ENCODE results near the gene SLC39A3.

The SLC39A3 gene

DNA sequence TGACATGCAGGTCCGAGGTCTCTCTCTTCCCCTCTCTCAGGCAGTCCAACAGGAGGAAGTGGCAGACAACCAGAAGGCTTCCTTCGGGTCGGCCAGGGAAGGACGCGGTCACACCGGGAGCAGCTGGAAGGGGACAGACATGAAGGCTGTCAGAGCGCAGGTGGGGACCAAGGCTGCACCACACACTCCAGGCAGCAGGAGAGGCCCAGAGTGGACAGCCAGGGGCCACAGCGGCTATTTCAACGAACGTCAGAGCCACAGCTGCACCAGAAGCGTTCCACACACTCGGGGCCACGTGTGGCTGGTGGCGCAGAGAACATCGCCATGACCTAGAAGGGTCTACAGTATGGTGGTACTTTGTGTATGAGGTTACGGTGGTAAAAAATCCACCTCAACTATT lies 16.0 kb upstream of the SLC39A3 start:
- TF ChIP-seq, protein P1, sequence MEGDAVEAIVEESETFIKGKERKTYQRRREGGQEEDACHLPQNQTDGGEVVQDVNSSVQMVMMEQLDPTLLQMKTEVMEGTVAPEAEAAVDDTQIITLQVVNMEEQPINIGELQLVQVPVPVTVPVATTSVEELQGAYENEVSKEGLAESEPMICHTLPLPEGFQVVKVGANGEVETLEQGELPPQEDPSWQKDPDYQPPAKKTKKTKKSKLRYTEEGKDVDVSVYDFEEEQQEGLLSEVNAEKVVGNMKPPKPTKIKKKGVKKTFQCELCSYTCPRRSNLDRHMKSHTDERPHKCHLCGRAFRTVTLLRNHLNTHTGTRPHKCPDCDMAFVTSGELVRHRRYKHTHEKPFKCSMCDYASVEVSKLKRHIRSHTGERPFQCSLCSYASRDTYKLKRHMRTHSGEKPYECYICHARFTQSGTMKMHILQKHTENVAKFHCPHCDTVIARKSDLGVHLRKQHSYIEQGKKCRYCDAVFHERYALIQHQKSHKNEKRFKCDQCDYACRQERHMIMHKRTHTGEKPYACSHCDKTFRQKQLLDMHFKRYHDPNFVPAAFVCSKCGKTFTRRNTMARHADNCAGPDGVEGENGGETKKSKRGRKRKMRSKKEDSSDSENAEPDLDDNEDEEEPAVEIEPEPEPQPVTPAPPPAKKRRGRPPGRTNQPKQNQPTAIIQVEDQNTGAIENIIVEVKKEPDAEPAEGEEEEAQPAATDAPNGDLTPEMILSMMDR (IDR thresholded peaks at IDR 0.05; ENCODE audit: low read depth, low read length): no peak
- Histone ChIP-seq H3K9me3 (ENCODE audit: severe bottlenecking) (no peaks in the 10 kb centered on the region), H3K27me3 (ENCODE audit: insufficient read depth, low read depth, severe bottlenecking) (no peaks in the 10 kb centered on the region), H3K4me3 (ENCODE audit: low read depth, low read length) (no peak overlapping the region), H3K36me3 (peaks cover 69% of the 10 kb centered on the region), H3K27ac (no peak overlapping the region)
- DNase-seq: no peak

DNA sequence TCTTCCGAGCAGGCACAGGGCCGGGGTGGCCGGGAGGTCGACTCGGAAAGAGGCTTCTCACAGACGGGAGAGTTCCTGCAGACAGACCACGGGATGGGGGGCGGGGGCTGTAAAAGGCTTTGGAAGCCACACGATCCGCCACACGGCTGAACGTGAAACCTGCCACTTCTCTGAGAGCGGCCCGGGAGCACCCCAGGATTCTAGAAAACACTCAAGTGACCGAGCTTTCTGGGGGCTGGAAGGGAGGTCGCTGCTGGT lies 15.6 kb upstream of the SLC39A3 start:
- Histone ChIP-seq H3K4me3 (ENCODE audit: low read depth, low read length) (no peak overlapping the region), H3K27me3 (ENCODE audit: insufficient read depth, low read depth, severe bottlenecking) (no peaks in the 10 kb centered on the region), H3K9me3 (ENCODE audit: severe bottlenecking) (no peaks in the 10 kb centered on the region), H3K36me3 (peaks cover 65% of the 10 kb centered on the region), H3K27ac (no peak overlapping the region)
- TF ChIP-seq, protein P1 (IDR thresholded peaks at IDR 0.05; ENCODE audit: low read depth, low read length): no peak
- DNase-seq: no peak

DNA sequence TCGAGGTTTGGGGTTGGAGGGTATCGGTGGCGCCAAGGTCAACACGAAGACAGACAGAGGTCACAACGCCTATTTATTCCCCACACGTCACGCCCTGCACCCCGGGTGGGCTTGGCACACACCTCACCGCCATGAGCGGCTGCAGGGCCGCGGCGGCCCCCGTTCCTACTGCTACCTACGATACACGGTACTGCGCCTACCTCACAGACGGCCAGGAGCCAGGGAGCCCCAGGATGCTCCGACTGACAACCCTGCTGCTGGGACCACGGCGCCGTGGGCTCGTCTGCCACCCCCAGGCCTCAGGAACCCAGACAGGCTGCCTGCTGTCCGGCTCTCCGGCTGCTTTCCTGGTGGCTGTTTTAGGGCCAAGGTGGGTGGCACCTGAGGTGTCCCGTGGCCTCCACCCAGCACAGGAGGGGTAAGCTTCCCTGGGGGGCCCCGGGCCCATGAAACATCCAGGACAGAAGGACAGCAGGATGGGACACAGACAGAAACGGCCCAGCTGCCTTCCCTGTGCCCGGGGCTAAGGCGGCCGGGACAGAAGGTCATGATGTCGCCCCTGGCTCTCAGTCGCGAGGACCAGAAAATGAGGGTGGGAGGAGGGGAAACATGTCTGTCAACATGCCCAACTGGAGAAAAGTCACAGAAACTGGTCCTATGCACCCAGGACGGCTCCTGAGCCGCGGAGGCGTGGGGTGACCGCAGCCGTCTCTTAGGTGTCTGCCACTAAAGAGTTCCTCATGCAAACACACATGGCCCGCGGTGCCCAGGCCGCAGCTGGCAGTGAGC lies 15.0 kb upstream of the SLC39A3 start:
- no peak for DNase-seq
- no peaks in the 10 kb centered on the region for H3K27me3 ChIP-seq (ENCODE audit: insufficient read depth, low read depth, severe bottlenecking)
- H3K36me3 ChIP-seq: peaks cover 62% of the 10 kb centered on the region
- H3K27ac ChIP-seq: no peak overlapping the region
- TF ChIP-seq, protein P1 (IDR thresholded peaks at IDR 0.05; ENCODE audit: low read depth, low read length): no peak
- H3K4me3 ChIP-seq (ENCODE audit: low read depth, low read length): no peak overlapping the region
- no peaks in the 10 kb centered on the region for H3K9me3 ChIP-seq (ENCODE audit: severe bottlenecking)

DNA sequence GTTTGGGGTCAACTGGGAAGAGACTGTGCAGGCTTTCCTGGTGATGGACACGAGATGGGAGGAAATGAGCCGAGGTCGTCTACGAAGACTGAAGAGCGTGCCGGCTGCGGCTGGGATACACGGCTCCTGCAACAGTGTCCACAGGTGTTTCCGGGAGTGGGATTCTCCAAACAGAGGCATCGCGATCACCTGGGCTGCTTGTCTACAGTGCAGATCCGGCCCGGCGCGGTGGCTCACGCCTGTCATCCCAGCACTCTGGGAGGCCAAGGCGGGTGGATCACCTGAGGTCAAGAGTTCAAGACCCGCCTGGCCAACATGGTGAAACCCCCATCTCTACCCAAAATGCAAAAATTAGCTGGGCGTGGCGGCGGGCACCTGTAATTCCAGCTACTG lies 11.6 kb upstream of the SLC39A3 start:
- no peak overlapping the region for H3K27ac ChIP-seq
- no peaks in the 10 kb centered on the region for H3K9me3 ChIP-seq (ENCODE audit: severe bottlenecking)
- DNase-seq: no peak
- H3K36me3 ChIP-seq: peaks cover 32% of the 10 kb centered on the region
- H3K4me3 ChIP-seq (ENCODE audit: low read depth, low read length): no peak overlapping the region
- TF ChIP-seq, protein P1 (IDR thresholded peaks at IDR 0.05; ENCODE audit: low read depth, low read length): no peak
- H3K27me3 ChIP-seq (ENCODE audit: insufficient read depth, low read depth, severe bottlenecking): no peaks in the 10 kb centered on the region

DNA sequence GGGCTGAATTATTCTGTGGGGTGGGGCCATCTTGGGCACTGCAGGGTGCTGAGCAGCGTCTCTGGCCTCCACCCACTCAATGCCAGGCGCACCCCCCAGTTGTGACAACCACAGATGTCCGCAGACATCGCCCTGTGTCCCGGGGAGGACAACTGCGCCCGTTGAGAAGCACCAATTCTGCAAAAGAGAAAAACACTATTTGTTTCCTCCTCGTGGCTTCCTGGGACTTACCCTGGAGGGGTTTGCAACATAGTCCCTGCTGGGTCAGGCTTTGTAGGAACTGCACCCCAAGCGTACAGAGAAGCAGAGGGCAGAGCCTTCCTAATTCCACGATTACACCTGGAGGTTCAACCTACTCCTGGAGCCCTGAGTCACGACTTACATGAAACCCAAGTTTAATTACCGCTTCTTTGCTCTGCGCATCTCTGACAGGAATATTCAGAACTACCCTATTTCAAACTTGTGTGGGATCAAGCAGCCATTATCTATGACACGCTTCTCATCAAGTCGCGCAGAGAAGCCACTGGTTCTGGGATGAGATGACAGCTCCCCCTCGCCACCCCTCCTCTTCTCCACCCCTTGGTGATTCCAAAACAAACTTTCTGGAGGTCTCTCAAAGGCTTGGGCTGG lies 11.1 kb upstream of the SLC39A3 start:
- no peaks in the 10 kb centered on the region for H3K9me3 ChIP-seq (ENCODE audit: severe bottlenecking)

More for the DNA sequence above, 11.1 kb upstream of the SLC39A3 start:
- no peak overlapping the region for H3K4me3 ChIP-seq (ENCODE audit: low read depth, low read length)
- peaks cover 28% of the 10 kb centered on the region for H3K36me3 ChIP-seq
- TF ChIP-seq, protein P1 (IDR thresholded peaks at IDR 0.05; ENCODE audit: low read depth, low read length): no peak
- H3K27ac ChIP-seq: no peak overlapping the region
- no peaks in the 10 kb centered on the region for H3K27me3 ChIP-seq (ENCODE audit: insufficient read depth, low read depth, severe bottlenecking)
- DNase-seq: no peak
